ENCODE data around the gene SETD4. TPM values are rescaled to one million over a fixed set of nuclear protein-coding genes. Genes with fewer than 3 reads are reported as not detected.
A peak's percentile ranks its signal among the peaks of the same experiment; 100 is the strongest.

The SETD4 gene
- total RNA-seq, 1 experiment from 2014 or later: 14.9 TPM

- no peak for DNase-seq (ENCODE audit: low read depth)
These were observed 12.0 kb downstream of the SETD4 start for GRCh38 chr21:36048357-36048756.

GRCh38 chr21:36047139-36047538 is 13.2 kb downstream of the SETD4 start:
- DNase-seq (ENCODE audit: low read depth): no peak

- DNase-seq (ENCODE audit: low read depth): no peak
These were observed 14.3 kb downstream of the SETD4 start for GRCh38 chr21:36045993-36046392.

GRCh38 chr21:36044056-36044455 is 16.3 kb downstream of the SETD4 start:
- no peak for DNase-seq (ENCODE audit: low read depth)

GRCh38 chr21:36041910-36042309 is 18.4 kb downstream of the SETD4 start:
- no peak for DNase-seq (ENCODE audit: low read depth)

GRCh38 chr21:36040389-36040788 is 19.9 kb downstream of the SETD4 start:
- no peak for DNase-seq (ENCODE audit: low read depth)

GRCh38 chr21:36039861-36040260 is 20.5 kb downstream of the SETD4 start:
- no peak for DNase-seq (ENCODE audit: low read depth)

- no peak for DNase-seq (ENCODE audit: low read depth)
These were observed 21.4 kb downstream of the SETD4 start for GRCh38 chr21:36038701-36039497.

GRCh38 chr21:36035381-36035791 is 24.9 kb downstream of the SETD4 start:
- no peak for DNase-seq (ENCODE audit: low read depth)

GRCh38 chr21:36034211-36034913 is 26.0 kb downstream of the SETD4 start:
- peak; percentile 29 for DNase-seq (ENCODE audit: low read depth)

- DNase-seq (ENCODE audit: low read depth): no peak
These were observed 27.5 kb downstream of the SETD4 start for GRCh38 chr21:36032647-36033406.

GRCh38 chr21:36030581-36031189 is 29.6 kb downstream of the SETD4 start:
- DNase-seq (ENCODE audit: low read depth): peak; percentile 19

GRCh38 chr21:36029309-36029708 is 31.0 kb downstream of the SETD4 start:
- DNase-seq (ENCODE audit: low read depth): no peak

- peak; percentile 71 for DNase-seq (ENCODE audit: low read depth)
These were observed 31.9 kb downstream of the SETD4 start for GRCh38 chr21:36028127-36029069.

GRCh38 chr21:36027347-36027746 is 33.0 kb downstream of the SETD4 start:
- peak; percentile 18 for DNase-seq (ENCODE audit: low read depth)

GRCh38 chr21:36024782-36025181 is 35.5 kb downstream of the SETD4 start:
- no peak for DNase-seq (ENCODE audit: low read depth)

GRCh38 chr21:36023092-36023480 is 37.2 kb downstream of the SETD4 start:
- DNase-seq (ENCODE audit: low read depth): no peak

- DNase-seq (ENCODE audit: low read depth): no peak
These were observed 37.8 kb downstream of the SETD4 start for GRCh38 chr21:36022427-36023091.

- no peak for DNase-seq (ENCODE audit: low read depth)
These were observed 39.0 kb downstream of the SETD4 start for GRCh38 chr21:36021251-36021837.

- no peak for DNase-seq (ENCODE audit: low read depth)
These were observed 45.3 kb downstream of the SETD4 start for GRCh38 chr21:36015045-36015444.
